GM23248 (cell line): Measurements from ENCODE around the gene PRKCA. TPM values are rescaled to one million over a fixed set of nuclear protein-coding genes. Genes with fewer than 3 reads are reported as not detected.

Experiments used
- DNase-seq: peaks from one replicate; pipeline ENCODE4 v3.0.0-alpha.2; 2015
- H2AFZ ChIP-seq: fragments of 200-600 bp; sonication (generic); 2 replicates; pipeline ENCODE4 v1.6.1; 2016; ENCODE audit warnings: antibody characterized with exemption
- H3F3A ChIP-seq: fragments of 200-600 bp; sonication (generic); 2 replicates; pipeline ENCODE4 v1.6.1; 2016; ENCODE audit warnings: mild to moderate bottlenecking, antibody characterized with exemption, mixed run types; ENCODE audit not compliant: insufficient read depth
- H3K27ac ChIP-seq: fragments of 200-600 bp; sonication (generic); 2 replicates; pipeline ENCODE4 v1.5.1; 2016; ENCODE audit warnings: mild to moderate bottlenecking
- H3K27me3 ChIP-seq: fragments of 200-600 bp; sonication (generic); replicated peaks from 2 replicates; pipeline ENCODE4 v1.6.1; 2016; ENCODE audit warnings: mild to moderate bottlenecking; ENCODE audit not compliant: insufficient read depth
- H3K36me3 ChIP-seq: fragments of 200-600 bp; sonication (generic); 2 replicates; pipeline ENCODE4 v1.6.1; 2016; ENCODE audit warnings: low read depth, mild to moderate bottlenecking
- H3K4me1 ChIP-seq: fragments of 200-600 bp; sonication (generic); 2 replicates; pipeline ENCODE4 v1.6.1; 2016; ENCODE audit warnings: mild to moderate bottlenecking; ENCODE audit not compliant: insufficient read depth
- H3K4me2 ChIP-seq: fragments of 200-600 bp; sonication (generic); one replicate; pipeline ENCODE4 v1.6.1; 2016; ENCODE audit warnings: mild to moderate bottlenecking; ENCODE audit not compliant: unreplicated experiment
- H3K4me3 ChIP-seq: fragments of 200-600 bp; sonication (generic); 2 replicates; pipeline ENCODE4 v1.5.1; 2016; ENCODE audit warnings: mild to moderate bottlenecking
- H3K79me2 ChIP-seq: fragments of 200-600 bp; sonication (generic); 2 replicates; pipeline ENCODE4 v1.6.1; 2016; ENCODE audit warnings: mild to moderate bottlenecking; ENCODE audit not compliant: insufficient read depth
- H3K9ac ChIP-seq: fragments of 200-600 bp; sonication (generic); 2 replicates; pipeline ENCODE4 v1.6.1; 2016; ENCODE audit warnings: mild to moderate bottlenecking
- H3K9me2 ChIP-seq: fragments of 200-600 bp; sonication (generic); 2 replicates; pipeline ENCODE4 v1.6.1; 2016; ENCODE audit warnings: mixed run types, mild to moderate bottlenecking, moderate library complexity; ENCODE audit not compliant: insufficient read depth
- H3K9me3 ChIP-seq: fragments of 200-600 bp; sonication (generic); one replicate; pipeline ENCODE4 v1.6.1; 2017; ENCODE audit warnings: low read depth
- H4K20me1 ChIP-seq: fragments of 200-600 bp; sonication (generic); 2 replicates; pipeline ENCODE4 v1.6.0; 2016; ENCODE audit not compliant: insufficient read depth
- EZH2 ChIP-seq: fragments of 200-600 bp; sonication (generic); IDR thresholded peaks from 2 replicates; pipeline ENCODE4 v1.6.1; 2018; ENCODE audit warnings: antibody characterized with exemption, mild to moderate bottlenecking; ENCODE audit not compliant: insufficient read depth, poor library complexity, severe bottlenecking
- EZH2phosphoT487 ChIP-seq: fragments of 200-600 bp; sonication (generic); IDR thresholded peaks from 2 replicates; pipeline ENCODE4 v1.6.1; 2018; ENCODE audit warnings: antibody characterized with exemption, moderate library complexity, mild to moderate bottlenecking, low read depth; ENCODE audit not compliant: insufficient read depth
- WGBS, 2 experiments: methylation state at CpG; one replicate each; pipeline ENCODE4 v1.1.6; 2015 to 2017; ENCODE audit warnings: low lambda C conversion rate in 2 of 2, low coverage in 1 of 2; ENCODE audit errors: missing lambda C conversion rate in 2 of 2; 5-methylcytosine and 5-hydroxymethylcytosine counted together
- in situ Hi-C: fragments of 300-500 bp; cut with MboI; formaldehyde crosslinking; loops from 2 replicates; pipeline ENCODE4 v1.15.0; 2020
- polyA plus RNA-seq: library from polyadenylated mRNA; unstranded; fragments of >200 nt; fragmentation: Nextera tagmentation; extraction: Ambion mirVana; gene quantifications from 2 replicates; pipeline ENCODE4 v1.2.1, GENCODE V29; 2016
- total RNA-seq: library from RNA; depleted of rRNA; stranded (reverse); fragments of >200 nt; shearing (Covaris generic); gene quantifications from 2 replicates; pipeline ENCODE4 v1.2.3, GENCODE V29; 2014

The PRKCA gene
- total and polyA plus RNA-seq, 2 experiments from 2014 or later: 17.3 to 28.5 TPM

GRCh38 chr17:66367107-66367506 lies 64.7 kb downstream of the PRKCA start:
- H3F3A ChIP-seq: 0 out of 2 replicates have a peak, but pooled peaks cover 6% of the 10 kb centered on the region
- no peaks in the 10 kb centered on the region for H3K27me3 ChIP-seq
- H4K20me1 ChIP-seq: peaks cover 17% of the 10 kb centered on the region
- H3K4me2 ChIP-seq: no peak overlapping the region
- H2AFZ ChIP-seq: no peak overlapping the region
- H3K4me3 ChIP-seq: no peak overlapping the region
- H3K9me2 ChIP-seq: no peaks in the 10 kb centered on the region
- H3K9ac ChIP-seq: no peak overlapping the region
- DNase-seq: no peak
- H3K4me1 ChIP-seq: peaks cover 8% of the 10 kb centered on the region; the same call in 1 of the 2 replicates
- peaks cover 97% of the 10 kb centered on the region for H3K79me2 ChIP-seq
- in situ Hi-C loops: no loop called here
- no peak overlapping the region for H3K27ac ChIP-seq
- WGBS, 2 experiments: 93 to 95% methylated on average over 2 of the region's 2 CpGs
- H3K9me3 ChIP-seq: no peaks in the 10 kb centered on the region
- no peaks in the 10 kb centered on the region for H3K36me3 ChIP-seq
- TF ChIP-seq EZH2phosphoT487 (no peak), EZH2 (no peak)

- Histone ChIP-seq H3K4me2 (no peak overlapping the region), H3K4me3 (no peak overlapping the region), H4K20me1 (peaks cover 17% of the 10 kb centered on the region), H2AFZ (no peak overlapping the region), H3K4me1 (peaks cover 16% of the 10 kb centered on the region; the same call in 1 of the 2 replicates), H3K9ac (no peak overlapping the region), H3K27me3 (no peaks in the 10 kb centered on the region), H3F3A (0 out of 2 replicates have a peak, but pooled peaks cover 6% of the 10 kb centered on the region), H3K36me3 (no peaks in the 10 kb centered on the region), H3K9me3 (no peaks in the 10 kb centered on the region), H3K9me2 (no peaks in the 10 kb centered on the region), H3K79me2 (peaks cover 97% of the 10 kb centered on the region), H3K27ac (no peak overlapping the region)
- TF ChIP-seq EZH2phosphoT487: no peak
- TF ChIP-seq EZH2: no peak
- no peak for DNase-seq
- in situ Hi-C loops: no loop called here
- WGBS, 2 experiments: 92 to 96% methylated on average over 4 of the region's 4 CpGs
Measured at GRCh38 chr17:66369830-66370229, 67.4 kb downstream of the PRKCA start.

- Histone ChIP-seq H3F3A (0 out of 2 replicates have a peak, but pooled peaks cover 6% of the 10 kb centered on the region), H4K20me1 (peaks cover 15% of the 10 kb centered on the region), H3K79me2 (peaks cover 95% of the 10 kb centered on the region), H3K9me3 (no peaks in the 10 kb centered on the region), H3K36me3 (no peaks in the 10 kb centered on the region), H3K4me1 (peaks cover 16% of the 10 kb centered on the region; the same call in 1 of the 2 replicates), H3K9me2 (no peaks in the 10 kb centered on the region), H2AFZ (no peak overlapping the region), H3K4me3 (no peak overlapping the region), H3K9ac (no peak overlapping the region), H3K27ac (no peak overlapping the region), H3K27me3 (no peaks in the 10 kb centered on the region), H3K4me2 (no peak overlapping the region)
- peak; percentile 51 for DNase-seq
- TF ChIP-seq EZH2: no peak
- no peak for TF ChIP-seq EZH2phosphoT487
- in situ Hi-C loops: no loop called here
- 83 to 89% methylated on average over 7 of the region's 7 CpGs for WGBS, 2 experiments
Measured at GRCh38 chr17:66371561-66371960, 69.1 kb downstream of the PRKCA start.

- peaks cover 95% of the 10 kb centered on the region for H3K79me2 ChIP-seq
- no peak for TF ChIP-seq EZH2
- no peak for TF ChIP-seq EZH2phosphoT487
Measured at GRCh38 chr17:66372182-66372581, 69.8 kb downstream of the PRKCA start.

More at GRCh38 chr17:66372182-66372581, 69.8 kb downstream of the PRKCA start:
- no peak overlapping the region for H3K4me2 ChIP-seq
- 96 to 97% methylated on average over 5 of the region's 5 CpGs for whole genome bisulfite sequencing, 2 experiments
- no peak overlapping the region for H3K9ac ChIP-seq
- no peak overlapping the region for H2AFZ ChIP-seq
- peaks cover 8% of the 10 kb centered on the region for H4K20me1 ChIP-seq
- no peaks in the 10 kb centered on the region for H3K36me3 ChIP-seq
- H3K9me3 ChIP-seq: no peaks in the 10 kb centered on the region
- no peak overlapping the region for H3K4me3 ChIP-seq
- in situ Hi-C loops: no loop called here
- H3K4me1 ChIP-seq: peaks cover 16% of the 10 kb centered on the region; the same call in 1 of the 2 replicates
- DNase-seq: no peak
- H3F3A ChIP-seq: no peaks in the 10 kb centered on the region
- H3K9me2 ChIP-seq: no peaks in the 10 kb centered on the region
- no peaks in the 10 kb centered on the region for H3K27me3 ChIP-seq
- H3K27ac ChIP-seq: no peak overlapping the region
